Liver (tissue), 9 donors: ENCODE measurements around the gene LTBP4. TPM values are rescaled to one million over a fixed set of nuclear protein-coding genes. Genes with fewer than 3 reads are reported as not detected.
A peak's percentile ranks its signal among the peaks of the same experiment; 100 is the strongest.

Experiments used
- DNase-seq: peaks from one replicate; pipeline ENCODE4 v3.0.0-alpha.2; 2017; ENCODE audit warnings: low spot score
- H3K27ac ChIP-seq, 2 donors: one replicate each; pipeline ENCODE4 v1.7.0; 2013; ENCODE audit warnings: inconsistent platforms in 2 of 2, low read length in 2 of 2, control low read depth in 1 of 2, low read depth in 1 of 2, mild to moderate bottlenecking in 1 of 2
- H3K27me3 ChIP-seq, 4 donors: one replicate each; pipeline versions ENCODE4 v1.6.1 to v1.7.0; 2013; ENCODE audit warnings: low read length in 3 of 4, inconsistent platforms in 1 of 4, mild to moderate bottlenecking in 1 of 4, moderate library complexity in 1 of 4; ENCODE audit not compliant: control insufficient read depth in 4 of 4, insufficient read depth in 4 of 4
- H3K36me3 ChIP-seq, 4 donors: one replicate each; pipeline versions ENCODE4 v1.6.1 to v1.7.0; 2013; ENCODE audit warnings: low read length in 3 of 4, mild to moderate bottlenecking in 3 of 4, low read depth in 1 of 4, moderate library complexity in 1 of 4; ENCODE audit not compliant: control insufficient read depth in 4 of 4, insufficient read depth in 3 of 4
- H3K4me1 ChIP-seq, 4 donors: one replicate each; pipeline versions ENCODE4 v1.6.1 to v1.7.0; 2013; ENCODE audit warnings: low read length in 3 of 4, mild to moderate bottlenecking in 3 of 4, moderate library complexity in 1 of 4; ENCODE audit not compliant: control insufficient read depth in 4 of 4, insufficient read depth in 4 of 4
- H3K4me3 ChIP-seq, 3 donors: one replicate each; pipeline versions ENCODE4 v1.6.1 to v1.7.0; 2013; ENCODE audit warnings: low read length in 3 of 3, control low read depth in 1 of 3, low read depth in 1 of 3, mild to moderate bottlenecking in 1 of 3
- H3K9ac ChIP-seq, 2 donors: one replicate each; pipeline ENCODE4 v1.7.0; 2013; ENCODE audit warnings: low read length in 2 of 2, mild to moderate bottlenecking in 2 of 2, moderate library complexity in 2 of 2, control low read depth in 1 of 2, low read depth in 1 of 2
- H3K9me3 ChIP-seq, 4 donors: one replicate each; pipeline versions ENCODE4 v1.6.1 to v1.7.0; 2013; ENCODE audit warnings: low read length in 3 of 4; ENCODE audit not compliant: control insufficient read depth in 4 of 4
- ATF3 ChIP-seq: IDR thresholded peaks from 2 replicates; pipeline ENCODE4 v1.6.1; 2016; ENCODE audit warnings: antibody characterized with exemption
- CTCF ChIP-seq: fragments of 150-350 bp; IDR thresholded peaks from 2 replicates; pipeline ENCODE4 v1.5.1; 2017; ENCODE audit warnings: improper control_type of control experiment, low read depth, low read length; ENCODE audit not compliant: missing input control
- FOXA2 ChIP-seq: IDR thresholded peaks from 2 replicates; pipeline ENCODE4 v1.6.1; 2016; ENCODE audit warnings: antibody characterized with exemption
- GABPA ChIP-seq, 2 donors: IDR thresholded peaks in 1 of 2; conservative IDR thresholded peaks in 1 of 2; 2 replicates each; pipeline ENCODE4 v1.6.1; 2016; ENCODE audit warnings: antibody characterized with exemption in 2 of 2, mild to moderate bottlenecking in 1 of 2, moderate library complexity in 1 of 2
- HNF4G ChIP-seq: IDR thresholded peaks from 2 replicates; pipeline ENCODE4 v1.6.1; 2016; ENCODE audit warnings: antibody characterized with exemption
- JUND ChIP-seq, 2 donors: IDR thresholded peaks; 2 replicates each; pipeline ENCODE4 v1.6.1; 2016; ENCODE audit warnings: antibody characterized with exemption in 2 of 2
- MAX ChIP-seq: IDR thresholded peaks from 2 replicates; pipeline ENCODE4 v1.6.1; 2016; ENCODE audit warnings: antibody characterized with exemption
- NR2F2 ChIP-seq: IDR thresholded peaks from 2 replicates; pipeline ENCODE4 v1.6.1; 2016; ENCODE audit warnings: antibody characterized with exemption
- RAD21 ChIP-seq, 2 donors: IDR thresholded peaks; 2 replicates each; pipeline ENCODE4 v1.6.1; 2016; ENCODE audit warnings: antibody characterized with exemption in 2 of 2, mild to moderate bottlenecking in 2 of 2
- RXRA ChIP-seq, 2 donors: IDR thresholded peaks; 2 replicates each; pipeline ENCODE4 v1.6.1; 2017 to 2018; ENCODE audit warnings: antibody characterized with exemption in 2 of 2, mild to moderate bottlenecking in 1 of 2
- SP1 ChIP-seq: IDR thresholded peaks from 2 replicates; pipeline ENCODE4 v1.6.1; 2018; ENCODE audit warnings: antibody characterized with exemption, mild to moderate bottlenecking
- YY1 ChIP-seq: IDR thresholded peaks from 2 replicates; pipeline ENCODE4 v1.6.1; 2016; ENCODE audit warnings: antibody characterized with exemption, mild to moderate bottlenecking
- ZBTB33 ChIP-seq: IDR thresholded peaks from 2 replicates; pipeline ENCODE4 v1.6.1; 2016; ENCODE audit warnings: antibody characterized with exemption
- WGBS: extraction: QIAGEN DNeasy Blood & Tissue Kit; methylation state at CpG from one replicate; pipeline ENCODE4 v1.1.7; 2013; 5-methylcytosine and 5-hydroxymethylcytosine counted together
- polyA plus RNA-seq, 2 donors: library from polyadenylated mRNA; stranded (reverse) in 1 of 2; unstranded in 1 of 2; fragments of 200-250 nt in 1 of 2; fragments of >200 nt in 1 of 2; fragmentation: Nextera tagmentation in 1 of 2; extraction: Ambion mirVana in 1 of 2; gene quantifications; one replicate each; pipeline versions ENCODE4 v1.2.1 to v1.2.3, GENCODE V29; 2013 to 2015
- total RNA-seq, 2 donors: library from RNA; depleted of rRNA; stranded (reverse); fragments of >200 nt; gene quantifications; one replicate each; pipeline ENCODE4 v1.2.3, GENCODE V29; 2014
- TF ChIP-seq, protein P1 (sequence below): IDR thresholded peaks from 2 replicates; pipeline ENCODE4 v1.6.1; 2016; ENCODE audit warnings: antibody characterized with exemption, mild to moderate bottlenecking
- donor health status: healthy.
- donor health status: healthy.
- donor health status: healthy.
- donor health status: healthy.
- donor health status: healthy.

LTBP4 gene
- total and polyA plus RNA-seq, 4 donors: 9.6 to 28.7 (median 17.8) TPM

DNA sequence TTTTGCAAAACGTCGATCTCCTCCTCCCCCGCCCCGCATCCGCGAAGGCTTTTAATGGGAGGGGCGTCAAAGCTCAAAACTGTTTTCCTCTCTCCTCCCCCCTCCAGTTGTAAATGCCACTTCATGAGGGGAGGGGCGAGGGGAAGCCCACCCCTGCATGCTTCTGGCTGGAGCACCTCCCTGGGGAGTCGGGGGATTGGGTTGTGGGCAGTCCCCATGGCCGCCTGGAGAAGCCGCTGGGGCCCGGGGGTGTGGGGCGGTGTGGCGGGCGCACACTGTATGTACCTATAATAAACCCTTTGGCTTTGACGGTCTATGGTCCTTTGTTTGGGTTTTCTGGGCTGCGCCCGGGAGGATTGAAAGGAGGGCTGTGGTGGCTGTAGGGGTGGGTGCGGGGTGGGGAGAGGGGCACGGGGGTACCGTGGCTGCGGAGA, 25.0 kb upstream of the LTBP4 start:
- TF ChIP-seq YY1: no peak
- no peak for TF ChIP-seq FOXA2
- TF ChIP-seq RXRA (IDR thresholded peaks at IDR 0.05): no peak
- TF ChIP-seq HNF4G: no peak
- TF ChIP-seq CTCF: no peak
- TF ChIP-seq RAD21 (IDR thresholded peaks at IDR 0.05): no peak
- no peak for TF ChIP-seq ATF3
- TF ChIP-seq JUND (IDR thresholded peaks at IDR 0.05): no peak
- no peak for TF ChIP-seq ZBTB33
- TF ChIP-seq GABPA (IDR thresholded peaks at IDR 0.05 in 1 of 2, conservative IDR thresholded peaks at IDR 0.05 in 1 of 2): no peak
- TF ChIP-seq, protein P1, sequence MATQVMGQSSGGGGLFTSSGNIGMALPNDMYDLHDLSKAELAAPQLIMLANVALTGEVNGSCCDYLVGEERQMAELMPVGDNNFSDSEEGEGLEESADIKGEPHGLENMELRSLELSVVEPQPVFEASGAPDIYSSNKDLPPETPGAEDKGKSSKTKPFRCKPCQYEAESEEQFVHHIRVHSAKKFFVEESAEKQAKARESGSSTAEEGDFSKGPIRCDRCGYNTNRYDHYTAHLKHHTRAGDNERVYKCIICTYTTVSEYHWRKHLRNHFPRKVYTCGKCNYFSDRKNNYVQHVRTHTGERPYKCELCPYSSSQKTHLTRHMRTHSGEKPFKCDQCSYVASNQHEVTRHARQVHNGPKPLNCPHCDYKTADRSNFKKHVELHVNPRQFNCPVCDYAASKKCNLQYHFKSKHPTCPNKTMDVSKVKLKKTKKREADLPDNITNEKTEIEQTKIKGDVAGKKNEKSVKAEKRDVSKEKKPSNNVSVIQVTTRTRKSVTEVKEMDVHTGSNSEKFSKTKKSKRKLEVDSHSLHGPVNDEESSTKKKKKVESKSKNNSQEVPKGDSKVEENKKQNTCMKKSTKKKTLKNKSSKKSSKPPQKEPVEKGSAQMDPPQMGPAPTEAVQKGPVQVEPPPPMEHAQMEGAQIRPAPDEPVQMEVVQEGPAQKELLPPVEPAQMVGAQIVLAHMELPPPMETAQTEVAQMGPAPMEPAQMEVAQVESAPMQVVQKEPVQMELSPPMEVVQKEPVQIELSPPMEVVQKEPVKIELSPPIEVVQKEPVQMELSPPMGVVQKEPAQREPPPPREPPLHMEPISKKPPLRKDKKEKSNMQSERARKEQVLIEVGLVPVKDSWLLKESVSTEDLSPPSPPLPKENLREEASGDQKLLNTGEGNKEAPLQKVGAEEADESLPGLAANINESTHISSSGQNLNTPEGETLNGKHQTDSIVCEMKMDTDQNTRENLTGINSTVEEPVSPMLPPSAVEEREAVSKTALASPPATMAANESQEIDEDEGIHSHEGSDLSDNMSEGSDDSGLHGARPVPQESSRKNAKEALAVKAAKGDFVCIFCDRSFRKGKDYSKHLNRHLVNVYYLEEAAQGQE: no peak
- no peak for TF ChIP-seq MAX
- TF ChIP-seq NR2F2: no peak
- no peak for TF ChIP-seq SP1
- H3K4me1 ChIP-seq: peaks cover 3 to 9% (median 5%) of the 10 kb centered on the region in 4 donors
- H3K27ac ChIP-seq: no peak overlapping the region
- H3K4me3 ChIP-seq: peak overlapping the region; percentile 83 to 85 (median 85)
- H3K27me3 ChIP-seq: no peaks in the 10 kb centered on the region
- no peak for DNase-seq
- peaks cover 0 to 6% (median 3%) of the 10 kb centered on the region in 4 donors for H3K36me3 ChIP-seq
- no peaks in the 10 kb centered on the region for H3K9me3 ChIP-seq
- H3K9ac ChIP-seq: no peak overlapping the region
- WGBS: 6% methylated on average over 22 of the region's 22 CpGs
